Activated naive CD4-positive, alpha-beta T cell treated with anti-CD3 and anti-CD28 coated beads, Interleukin-2, amount 50 U/mL, for 16 hours (primary cell): ENCODE results near the gene FLT3.
"Not testable (repeated sequence)": the region's sequence is repeated elsewhere in the genome, so short reads cannot be mapped to it uniquely, and the experiment has no call there.

Experiments used
- DNase-seq: peaks from one replicate; pipeline ENCODE4 v3.0.0-alpha.2; 2020

Gene FLT3

GRCh38 chr13:28100150-28101121 lies at the start of gene FLT3:
TSS of gene FLT3 (minus strand) at chr13:28100576. CDS start at chr13:28100510, 66 bp downstream.
- peak; percentile 16 for DNase-seq

- no peak for DNase-seq
Observed at GRCh38 chr13:28147495-28147894, 47.1 kb upstream of the FLT3 start.

- DNase-seq, result no peak
Observed at GRCh38 chr13:28145049-28145448, 44.7 kb upstream of the FLT3 start.

- DNase-seq, result not testable (repeated sequence)
Observed at GRCh38 chr13:28141542-28141941, 41.2 kb upstream of the FLT3 start.

- DNase-seq, result no peak
Observed at GRCh38 chr13:28140433-28141125, 40.2 kb upstream of the FLT3 start.

- DNase-seq, result peak; percentile 88
Observed at GRCh38 chr13:28138756-28139470, 38.5 kb upstream of the FLT3 start.

- peak; percentile 92 for DNase-seq
Observed at GRCh38 chr13:28138012-28138755, 37.8 kb upstream of the FLT3 start, which contains the start of gene PAN3. TSS of gene PAN3 (plus strand) at chr13:28138545. CDS start at chr13:28138658, 113 bp downstream.

GRCh38 chr13:28137596-28137995 lies 37.2 kb upstream of the FLT3 start:
- DNase-seq, result no peak

- no peak for DNase-seq
Observed at GRCh38 chr13:28136916-28137315, 36.5 kb upstream of the FLT3 start.

GRCh38 chr13:28131646-28132045 lies 31.3 kb upstream of the FLT3 start:
- DNase-seq, result no peak

GRCh38 chr13:28129911-28130693 lies 29.7 kb upstream of the FLT3 start:
- DNase-seq, result no peak

GRCh38 chr13:28128926-28129325 lies 28.6 kb upstream of the FLT3 start:
- DNase-seq, result no peak

- DNase-seq, result no peak
Observed at GRCh38 chr13:28128030-28128429, 27.7 kb upstream of the FLT3 start.

- no peak for DNase-seq
Observed at GRCh38 chr13:28121224-28121623, 20.8 kb upstream of the FLT3 start.

- DNase-seq, result no peak
Observed at GRCh38 chr13:28120317-28120716, 19.9 kb upstream of the FLT3 start.

GRCh38 chr13:28117689-28118377 lies 17.5 kb upstream of the FLT3 start:
- no peak for DNase-seq

GRCh38 chr13:28116736-28117135 lies 16.4 kb upstream of the FLT3 start:
- no peak for DNase-seq

- DNase-seq, result no peak
Observed at GRCh38 chr13:28110414-28110813, 10.0 kb upstream of the FLT3 start.

GRCh38 chr13:28106976-28107375 lies 6.6 kb upstream of the FLT3 start:
- no peak for DNase-seq

GRCh38 chr13:28101886-28102285 lies 1.5 kb upstream of the FLT3 start:
- DNase-seq, result not testable (repeated sequence)
